HG02973 (cell line): Measurements from ENCODE around the gene ABCA4.

ENCODE experiments used
- ATAC-seq: cut with Tn5 transposase; IDR thresholded peaks from one replicate; pipeline ENCODE4 v1.9.1; 2021; ENCODE audit warnings: moderate library complexity; ENCODE audit not compliant: unreplicated experiment

Gene ABCA4

DNA sequence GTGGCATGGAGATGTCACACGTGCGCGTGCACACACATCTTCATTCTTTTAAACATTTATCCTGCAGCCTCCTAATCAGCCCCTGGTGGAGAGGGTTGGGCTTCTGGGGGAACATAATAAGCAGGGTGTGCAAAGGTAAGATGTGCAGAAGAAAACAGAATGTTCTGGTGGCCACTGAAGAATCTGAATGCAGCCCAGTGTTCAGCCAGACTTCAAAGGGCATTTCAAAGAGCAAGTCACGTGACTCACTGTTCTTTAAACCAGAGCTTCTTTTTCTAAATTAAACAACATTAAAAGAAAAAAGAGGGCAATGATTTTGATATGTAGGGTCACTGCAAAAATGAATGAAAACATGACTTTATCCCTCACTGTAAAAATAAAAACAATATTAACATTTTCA, 89.8 kb downstream of the ABCA4 start:
- no peak for ATAC-seq

DNA sequence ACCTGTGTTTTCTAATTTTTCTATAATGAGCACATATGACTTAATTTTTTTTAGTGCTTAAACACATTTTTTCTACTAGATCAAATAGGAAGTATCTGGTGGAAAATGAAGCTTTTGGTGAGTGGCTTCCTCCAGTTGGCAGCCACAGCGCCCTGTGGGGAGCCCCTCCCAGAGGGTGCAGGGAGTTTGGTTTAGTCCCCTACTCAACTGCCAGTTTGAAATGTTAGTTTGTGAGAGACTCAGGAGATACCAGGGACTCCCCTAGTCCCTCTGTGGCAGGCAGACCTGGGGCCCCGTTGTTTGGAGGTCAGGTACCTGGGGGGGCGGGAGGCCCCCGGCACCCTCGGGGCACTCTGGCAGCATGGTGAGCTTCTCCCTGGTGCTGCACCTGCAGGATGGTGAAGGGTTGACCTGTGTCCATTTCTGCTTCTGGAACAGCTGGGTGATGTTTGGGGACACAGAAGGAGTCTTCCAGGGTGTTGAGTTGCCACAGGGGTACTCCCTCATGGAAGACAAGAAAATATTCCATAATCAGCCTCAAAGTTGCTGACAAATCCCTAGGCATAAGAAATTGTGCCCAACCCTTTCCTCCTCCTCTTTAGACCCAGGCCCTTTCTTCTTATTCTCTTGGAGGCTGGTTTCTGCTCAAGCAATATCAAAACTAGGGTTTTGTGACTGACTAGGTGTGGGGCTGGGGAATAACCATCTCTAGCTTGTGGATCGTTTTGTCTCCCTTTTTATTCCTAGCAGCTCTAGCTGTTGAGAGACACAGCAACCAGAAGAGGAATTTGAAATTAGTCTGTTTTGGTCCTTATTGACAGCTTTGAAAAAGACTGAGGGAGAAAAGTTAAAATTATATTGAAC, 91.6 kb downstream of the ABCA4 start:
- ATAC-seq = no peak

DNA sequence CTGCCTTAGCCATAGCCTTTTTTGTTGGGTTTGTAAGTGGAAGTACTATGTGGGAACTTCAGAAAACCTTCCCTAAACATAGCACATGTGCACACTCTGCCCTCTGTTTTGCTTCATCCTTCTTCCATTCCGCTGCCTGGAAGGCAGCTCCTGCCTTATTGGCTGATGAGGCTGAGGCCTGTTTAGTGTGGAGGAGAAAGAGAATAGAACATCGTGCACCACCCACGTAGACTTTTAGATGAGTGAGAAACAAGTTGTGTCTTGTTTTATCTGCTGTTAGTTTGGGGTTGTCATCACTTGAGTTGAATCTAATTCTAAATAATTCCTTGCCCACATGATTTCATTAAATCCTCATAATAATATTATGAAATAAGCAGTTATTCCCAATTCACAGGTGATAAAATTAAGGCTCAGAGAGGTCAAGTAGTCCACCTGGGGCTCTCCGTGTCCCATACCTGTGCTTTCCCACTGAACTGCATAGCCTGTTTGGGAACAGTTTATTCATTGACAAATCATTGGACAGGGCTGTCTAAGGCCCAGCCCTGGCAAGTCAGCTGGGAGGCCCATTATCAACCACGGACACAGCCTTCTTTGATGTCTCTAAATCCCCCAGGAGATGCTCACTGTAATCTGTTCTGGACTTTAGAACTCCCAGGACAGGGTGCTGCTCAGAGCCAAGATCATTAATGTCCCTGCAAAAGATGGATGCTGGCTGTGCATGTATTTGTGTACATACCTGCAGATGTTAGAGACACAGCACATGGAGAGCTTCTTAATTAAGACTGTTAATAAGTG, 93.0 kb downstream of the ABCA4 start:
- ATAC-seq = no peak

DNA sequence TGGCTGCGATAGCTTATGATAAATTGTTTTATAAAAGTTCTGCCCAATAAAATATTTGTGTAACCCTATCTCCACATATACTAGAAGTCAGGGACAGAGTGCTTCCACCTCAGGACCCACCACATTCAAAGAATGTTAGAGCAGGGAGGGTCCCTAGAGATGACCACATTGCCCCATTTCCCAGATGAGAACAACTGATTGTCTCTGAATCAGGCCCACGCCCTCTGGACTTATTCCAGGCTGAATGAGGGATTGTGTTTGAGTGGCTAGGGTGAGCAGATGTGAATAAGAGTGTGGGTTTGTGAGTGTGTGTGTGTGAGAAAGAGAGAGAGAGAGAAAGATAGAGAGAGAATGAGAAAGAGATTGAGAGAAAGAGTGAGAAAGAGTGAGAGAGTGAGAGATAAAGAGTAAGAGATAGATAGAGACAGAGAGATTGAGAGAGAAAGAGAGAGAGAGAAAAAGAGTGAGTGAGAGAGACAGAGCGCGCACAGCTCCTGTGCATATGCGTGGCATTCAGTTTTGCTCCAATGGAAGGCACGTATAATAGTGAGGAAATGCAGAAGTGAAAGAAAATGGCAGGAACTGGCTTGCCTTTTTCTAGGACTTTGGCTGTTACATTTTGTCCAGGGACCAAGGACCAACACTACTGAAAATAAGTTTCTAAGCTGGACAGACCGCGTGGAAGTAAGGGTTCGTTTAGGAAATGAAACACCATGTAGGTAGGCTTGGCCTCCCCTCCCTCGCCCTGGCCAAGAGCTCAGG, 94.1 kb downstream of the ABCA4 start:
- no peak for ATAC-seq

DNA sequence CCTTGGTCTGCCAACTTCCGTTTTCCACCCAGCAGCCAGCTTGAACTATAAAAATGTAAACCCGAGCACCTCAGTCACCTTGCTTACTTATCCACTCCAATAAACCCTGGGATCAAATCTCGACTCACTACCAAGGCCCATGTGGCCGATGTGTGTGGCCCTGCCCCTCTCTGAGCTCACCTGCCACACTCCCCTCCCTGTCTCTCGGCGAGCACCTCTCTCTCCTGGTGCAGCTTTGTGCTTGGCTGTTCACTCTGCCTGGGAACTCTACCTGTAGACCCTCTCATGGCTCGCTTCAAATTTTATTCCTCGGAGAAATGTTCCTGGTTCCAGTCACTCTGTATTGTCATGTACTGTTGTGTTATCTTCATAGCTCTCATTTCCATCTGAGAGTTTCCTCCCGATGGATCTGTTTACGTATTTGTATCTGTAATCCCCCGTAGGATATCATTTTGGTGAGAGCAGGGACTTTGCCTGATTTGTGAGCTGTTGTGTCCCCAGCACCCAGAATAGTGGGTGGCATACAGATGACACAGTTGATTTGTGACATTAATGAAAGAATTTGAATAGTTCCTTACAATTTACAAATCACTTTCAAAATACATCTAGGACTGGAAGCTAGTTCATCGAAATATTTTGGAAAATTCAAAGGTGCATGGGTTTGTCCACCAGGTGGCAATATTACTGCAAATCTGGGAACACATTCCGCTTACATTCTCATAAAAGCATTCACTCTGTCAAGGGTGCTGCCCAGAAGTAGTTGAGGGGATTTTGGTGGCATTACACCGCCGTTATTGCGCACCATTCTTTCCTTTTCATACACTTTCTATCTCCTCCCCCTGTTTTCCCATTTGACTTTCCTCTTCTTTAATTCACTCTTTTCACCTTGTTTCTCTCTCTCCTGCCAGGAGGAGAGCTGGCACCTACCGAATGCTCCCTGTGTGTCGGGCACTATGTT, 95.3 kb downstream of the ABCA4 start:
- ATAC-seq = no peak

DNA sequence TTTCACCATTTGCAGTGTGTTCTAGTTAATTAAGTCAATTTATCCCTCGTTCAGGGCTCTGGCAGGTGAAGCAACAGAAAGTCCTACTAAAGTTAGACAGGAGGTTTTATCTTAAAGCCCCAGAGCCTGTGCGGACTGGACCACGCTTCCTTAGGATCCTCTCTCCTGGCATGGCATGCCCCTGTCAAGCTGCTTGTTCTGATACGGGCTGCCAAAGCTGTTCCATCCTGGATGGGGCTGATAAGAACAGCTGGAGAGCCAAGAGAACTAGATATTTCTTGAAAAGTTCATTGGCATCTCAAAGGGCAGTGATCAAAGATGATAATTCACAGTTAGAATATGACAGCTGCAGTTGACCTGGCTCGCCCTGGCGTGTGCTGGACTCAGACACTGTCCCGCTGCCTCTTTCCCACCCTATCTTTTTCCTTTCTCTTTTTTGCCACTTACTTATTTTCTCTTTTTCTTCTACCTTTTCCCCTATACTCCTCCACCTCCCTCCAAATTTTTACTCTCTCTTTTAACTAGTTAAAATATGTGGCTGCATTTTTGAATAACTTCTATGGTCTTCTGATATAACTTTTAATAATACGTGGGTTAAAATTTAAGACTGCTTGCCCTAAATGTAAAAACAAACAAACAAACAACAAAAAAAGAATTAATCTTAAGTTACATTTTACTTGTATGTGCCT, 96.7 kb downstream of the ABCA4 start:
- ATAC-seq = no peak

DNA sequence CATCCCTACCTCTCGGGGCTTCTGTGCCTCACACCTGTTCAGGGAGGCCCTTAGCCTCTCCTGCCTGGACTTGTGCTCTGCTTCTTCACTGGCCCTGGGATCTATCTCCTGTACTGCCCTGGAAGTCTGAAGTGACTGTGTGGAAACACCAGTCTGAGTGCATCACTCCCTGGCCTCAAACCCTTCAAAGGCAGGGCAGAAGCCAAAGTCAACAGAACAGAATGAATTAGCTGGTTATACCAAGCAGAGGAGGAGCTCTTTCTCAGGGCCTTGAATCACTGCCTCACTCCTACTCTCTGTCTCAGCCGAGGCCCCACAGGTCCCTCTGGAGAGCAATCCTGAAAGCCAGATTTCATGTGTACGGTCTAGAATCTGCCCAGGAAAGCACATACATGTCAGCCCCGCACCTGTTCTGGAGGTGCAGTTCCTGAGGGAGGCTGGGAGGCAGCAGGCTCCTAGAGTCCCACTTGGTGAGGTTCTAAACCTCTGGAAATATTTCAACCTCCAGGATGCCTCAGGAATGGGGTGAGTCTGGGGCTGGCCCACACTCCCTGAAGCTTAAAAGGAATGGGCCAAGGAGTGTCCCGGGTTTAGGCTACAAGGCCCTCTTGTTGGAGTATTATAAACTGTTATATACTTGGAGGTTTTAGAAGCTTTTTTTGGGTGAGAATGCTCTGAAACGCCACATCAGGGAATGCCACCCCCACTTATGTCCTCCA, 98.3 kb downstream of the ABCA4 start:
- ATAC-seq = no peak

DNA sequence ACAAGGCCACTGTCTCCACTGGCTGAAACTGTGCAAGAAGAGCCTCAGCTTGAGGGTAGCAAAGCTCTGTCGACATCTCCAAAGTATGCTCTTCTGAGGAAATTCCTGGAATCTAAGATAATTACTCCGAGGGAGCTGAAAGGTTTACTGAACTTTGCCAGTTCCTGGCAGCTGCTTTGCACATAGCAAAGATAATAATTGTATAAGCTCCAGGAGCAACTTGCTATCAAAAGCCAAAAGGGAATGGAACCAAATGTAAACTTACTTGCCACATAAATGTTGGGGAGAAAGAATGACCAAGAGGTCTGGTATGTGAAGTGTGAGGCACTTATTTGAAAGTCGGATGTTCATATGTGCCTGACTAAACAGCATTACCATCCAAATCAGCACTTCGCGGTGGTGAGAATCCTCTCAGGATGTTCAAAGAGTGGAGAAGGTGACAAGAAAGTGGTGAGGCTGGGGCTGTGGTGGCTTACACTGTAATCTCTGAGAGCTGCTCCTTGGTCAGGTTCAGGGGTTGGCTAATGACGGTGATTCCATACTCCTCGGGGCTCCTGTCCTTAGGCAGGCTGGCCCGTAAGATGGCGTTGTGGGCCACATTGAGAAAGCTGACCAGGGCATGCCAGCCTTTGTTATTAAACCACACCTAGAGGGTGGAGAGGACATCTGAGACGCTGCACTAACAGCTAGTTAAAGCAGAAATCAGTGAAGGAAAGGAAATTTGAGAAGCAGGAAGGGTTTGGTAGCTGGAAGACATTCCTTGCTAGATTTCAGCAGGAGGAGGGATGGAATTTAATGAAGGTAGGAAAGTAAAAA, 100.0 kb downstream of the ABCA4 start:
- no peak for ATAC-seq

DNA sequence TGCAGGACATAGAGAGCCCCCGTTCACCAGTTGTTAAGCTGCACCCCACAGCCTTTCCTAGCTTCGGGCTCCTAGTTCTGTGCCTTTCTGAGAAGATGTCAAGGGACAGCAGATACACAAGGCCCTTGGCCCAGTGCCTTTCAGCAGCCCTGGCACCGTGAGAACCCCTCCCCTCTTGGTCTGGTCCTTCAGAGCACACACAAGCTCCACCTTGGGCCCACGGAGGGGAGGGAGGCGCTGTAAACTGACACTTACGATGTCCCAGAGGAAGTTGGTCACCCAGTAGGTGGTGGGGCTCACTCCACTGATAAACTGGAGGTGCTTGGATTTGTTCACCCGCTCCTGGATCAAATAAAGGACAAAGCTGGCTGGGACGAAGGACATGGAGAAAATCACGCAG, 101.6 kb downstream of the ABCA4 start:
- ATAC-seq = no peak

DNA sequence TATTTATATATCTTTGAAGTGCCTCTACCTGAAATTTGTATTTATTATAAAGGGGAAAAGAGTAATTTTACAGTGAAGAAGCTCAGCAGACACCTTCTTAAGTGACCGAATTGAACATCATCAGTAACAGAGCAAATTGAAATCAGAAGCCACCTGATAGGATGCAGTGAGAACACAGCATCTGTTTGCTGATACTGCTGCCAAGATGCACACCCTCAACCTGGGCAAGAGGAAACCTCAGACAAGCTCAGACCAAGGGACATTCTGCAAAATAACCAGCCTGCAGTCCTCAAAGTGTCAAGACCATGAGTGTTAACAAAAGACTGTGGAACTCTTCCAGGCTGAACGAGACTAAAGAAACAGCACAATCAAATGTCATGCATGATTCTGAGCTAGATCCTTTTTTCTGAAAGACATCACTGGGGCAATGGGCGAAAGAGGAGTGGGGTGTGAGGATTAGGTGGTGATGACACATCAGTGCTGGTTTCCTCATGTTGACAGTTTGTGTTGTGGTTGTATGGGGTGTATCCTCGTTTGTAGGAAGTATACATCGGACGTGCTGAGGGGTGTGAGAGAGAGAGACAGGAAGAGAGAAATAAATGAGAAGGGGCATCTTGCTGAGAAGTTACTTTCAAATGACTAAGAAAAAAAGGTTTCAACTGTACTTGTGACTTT, 103.7 kb downstream of the ABCA4 start:
- ATAC-seq = no peak

DNA sequence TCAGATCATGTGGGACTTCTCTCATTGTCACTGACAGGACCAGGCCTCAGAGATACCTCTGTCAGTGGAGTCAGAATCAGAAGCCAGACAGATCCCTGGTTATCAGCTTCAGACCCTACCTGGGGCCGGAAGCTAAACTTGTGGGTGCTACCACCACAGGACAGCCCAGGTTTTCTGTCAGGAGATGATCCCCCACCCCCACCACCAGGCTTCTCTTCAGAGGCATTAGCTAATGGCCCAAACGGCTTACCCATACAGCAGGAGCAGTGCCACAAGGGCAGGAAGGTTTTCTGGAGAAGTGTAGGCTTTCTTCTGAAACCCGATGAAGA, 105.5 kb downstream of the ABCA4 start:
- ATAC-seq = no peak

DNA sequence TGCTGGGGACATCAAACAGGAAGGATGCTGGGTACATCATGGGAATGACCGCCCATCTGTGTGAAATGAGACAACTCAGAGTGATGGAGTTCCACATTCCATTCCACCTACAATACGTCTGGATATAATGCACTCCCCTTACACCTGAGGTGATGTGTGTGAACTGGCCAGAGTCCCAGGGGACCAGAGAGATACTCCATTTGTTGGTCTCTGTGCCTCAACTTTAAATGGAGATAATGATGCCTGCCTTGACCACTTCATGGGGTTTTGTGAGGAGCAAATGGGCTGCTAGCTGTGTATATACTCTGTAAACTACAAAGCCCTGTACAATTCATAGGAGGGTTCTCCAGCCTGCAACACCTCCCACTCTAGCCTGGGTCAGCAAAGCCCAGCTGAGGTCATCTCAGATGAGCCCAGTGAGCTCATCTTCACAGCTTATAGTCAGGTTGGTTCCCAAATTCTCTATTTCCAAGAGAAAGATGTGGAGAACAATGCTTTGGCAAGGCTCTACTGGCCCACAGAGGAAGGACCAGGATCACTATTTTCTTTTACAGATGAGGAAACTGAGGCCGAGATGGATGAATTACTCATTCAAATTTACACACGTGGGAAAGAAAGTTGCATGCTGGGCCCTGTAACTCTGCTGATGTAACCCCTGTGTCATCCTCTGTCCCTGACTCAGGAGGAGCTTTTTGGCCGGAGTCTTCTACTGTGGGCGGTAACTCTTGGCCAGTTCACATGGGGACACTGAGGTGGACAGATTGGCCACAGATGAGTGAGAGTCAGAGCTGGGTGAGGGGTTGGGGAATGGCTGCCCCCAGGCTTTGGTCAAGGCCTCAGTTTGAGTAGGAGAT, 106.1 kb downstream of the ABCA4 start:
- no peak for ATAC-seq

DNA sequence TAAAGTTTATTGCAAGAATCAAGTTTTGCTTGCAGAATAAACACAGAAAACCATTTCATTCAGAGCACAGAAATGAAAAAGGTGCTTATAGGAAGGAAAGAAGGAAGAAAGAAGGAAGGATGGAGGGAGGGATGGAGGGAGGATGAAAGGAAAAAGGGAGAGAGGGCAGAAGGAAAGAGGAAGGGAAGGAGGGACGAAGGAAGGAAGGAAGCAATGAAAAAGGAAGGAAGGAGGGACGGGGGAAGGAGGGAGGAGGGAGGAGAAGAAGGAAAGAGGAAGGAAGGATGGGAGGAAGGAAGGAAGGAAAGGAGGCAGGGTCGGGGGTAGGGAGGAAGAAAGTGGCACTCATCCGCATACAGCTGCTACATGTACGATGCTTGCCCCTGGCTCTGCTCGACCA, 106.9 kb downstream of the ABCA4 start:
- ATAC-seq = no peak

DNA sequence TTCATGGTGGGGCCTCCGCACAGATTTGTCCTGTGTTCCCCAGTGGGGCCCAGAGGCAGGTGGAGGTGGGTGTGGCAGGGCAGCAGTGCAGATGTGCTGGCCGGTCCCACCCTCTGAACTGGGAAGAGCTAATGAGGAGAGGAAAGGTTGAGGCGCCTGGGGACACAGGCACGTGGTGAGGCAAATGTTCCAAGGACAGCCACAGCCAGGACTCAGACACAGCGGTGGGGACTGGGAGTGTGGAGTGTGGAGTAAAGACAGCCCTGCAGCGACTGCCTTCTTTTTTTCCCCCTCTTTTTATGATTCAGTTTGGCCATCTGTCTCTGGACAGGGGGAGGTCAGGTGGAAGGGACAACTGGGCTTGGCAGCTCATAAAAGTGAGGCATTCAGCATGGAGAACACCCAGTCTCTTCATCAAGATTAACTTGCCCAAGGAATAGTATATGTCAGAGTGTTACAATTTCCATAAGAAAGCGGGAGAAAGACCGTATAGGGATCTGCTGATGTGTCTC, 107.5 kb downstream of the ABCA4 start:
- ATAC-seq = no peak

DNA sequence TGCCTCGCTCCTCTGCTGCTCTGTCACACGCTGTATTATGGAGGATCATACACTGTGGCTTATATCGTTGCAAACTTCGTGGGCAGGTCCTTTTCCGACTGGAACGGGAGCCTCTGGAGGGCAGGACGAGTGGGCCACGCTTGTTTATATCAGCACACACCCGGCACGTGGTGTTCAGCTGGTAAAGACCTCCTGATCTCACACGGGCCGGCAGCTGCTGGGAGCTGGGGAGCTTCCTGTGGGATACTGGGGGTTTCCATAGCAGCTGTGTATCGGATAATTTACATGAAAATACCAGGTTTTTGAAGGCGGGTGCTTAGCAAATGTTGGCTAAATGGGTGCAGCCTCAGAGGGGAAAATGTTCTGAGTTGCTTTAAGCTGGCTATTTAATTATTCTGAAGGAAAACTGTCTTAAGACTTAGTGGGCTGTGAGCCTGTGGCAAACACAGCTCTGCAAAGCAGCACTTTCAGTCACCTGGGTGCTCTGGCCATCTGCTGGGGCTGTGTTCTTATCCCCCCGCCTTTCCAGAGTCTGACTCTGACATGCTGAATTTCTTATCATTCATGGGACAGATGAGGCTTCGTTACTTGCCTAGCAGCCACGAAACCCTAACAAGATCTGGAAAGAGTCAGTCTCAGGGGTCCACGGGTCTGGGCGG, 108.1 kb downstream of the ABCA4 start:
- no peak for ATAC-seq
